Measurements from ENCODE around the gene NYNRIN. TPM values are rescaled to one million over a fixed set of nuclear protein-coding genes. Genes with fewer than 3 reads are reported as not detected.

NYNRIN gene
- total RNA-seq, 1 experiment from 2014 or later, result 16.6 TPM

- H3K9me3 Mint-ChIP-seq, result no peaks in the 10 kb centered on the region
- peaks cover 36% of the 10 kb centered on the region for H3K27me3 Mint-ChIP-seq (ENCODE audit: low read depth)
- no peak for DNase-seq (ENCODE audit: low spot score)
- ChIA-PET CTCF (interaction anchor here (1.9 to 11.4 kb wide), 3 partner anchors 9 to 88 kb away, joined by 4 to 518 read pairs (median 17); partner anchors contain the start of genes ADCY4 and RIPK3), POLR2A (no interaction called here)
- no peak overlapping the region for H3K4me3 Mint-ChIP-seq
- no peak for ATAC-seq
- H3K4me1 Mint-ChIP-seq, result peaks cover 8% of the 10 kb centered on the region
- H3K27ac Mint-ChIP-seq, result no peak overlapping the region
- TF ChIP-seq ZNF532 (CRISPR knock-in tag; IDR thresholded peaks at IDR 0.05; ENCODE audit: borderline replicate concordance) (no peak), MXD4 (CRISPR knock-in tag; IDR thresholded peaks at IDR 0.05; ENCODE audit: borderline replicate concordance) (no peak), ZNF263 (CRISPR knock-in tag; IDR thresholded peaks at IDR 0.05; ENCODE audit: low read depth) (no peak), PREB (CRISPR knock-in tag; IDR thresholded peaks at IDR 0.05; ENCODE audit: borderline replicate concordance) (no peak), NR3C1 (CRISPR knock-in tag; conservative IDR thresholded peaks at IDR 0.05; ENCODE audit: low read depth) (no peak), FOXP1 (CRISPR knock-in tag; IDR thresholded peaks at IDR 0.05; ENCODE audit: borderline replicate concordance) (no peak), ZBTB21 (CRISPR knock-in tag; IDR thresholded peaks at IDR 0.05; ENCODE audit: borderline replicate concordance) (no peak), ELF4 (CRISPR knock-in tag; IDR thresholded peaks at IDR 0.05; ENCODE audit: low read depth) (no peak), ZNF671 (CRISPR knock-in tag; IDR thresholded peaks at IDR 0.05) (no peak), SMAD4 (CRISPR knock-in tag; IDR thresholded peaks at IDR 0.05) (no peak)
- H3K36me3 Mint-ChIP-seq, result no peaks in the 10 kb centered on the region
Measured at GRCh38 chr14:24422261-24422660, 23.5 kb downstream of the NYNRIN start.

DNA sequence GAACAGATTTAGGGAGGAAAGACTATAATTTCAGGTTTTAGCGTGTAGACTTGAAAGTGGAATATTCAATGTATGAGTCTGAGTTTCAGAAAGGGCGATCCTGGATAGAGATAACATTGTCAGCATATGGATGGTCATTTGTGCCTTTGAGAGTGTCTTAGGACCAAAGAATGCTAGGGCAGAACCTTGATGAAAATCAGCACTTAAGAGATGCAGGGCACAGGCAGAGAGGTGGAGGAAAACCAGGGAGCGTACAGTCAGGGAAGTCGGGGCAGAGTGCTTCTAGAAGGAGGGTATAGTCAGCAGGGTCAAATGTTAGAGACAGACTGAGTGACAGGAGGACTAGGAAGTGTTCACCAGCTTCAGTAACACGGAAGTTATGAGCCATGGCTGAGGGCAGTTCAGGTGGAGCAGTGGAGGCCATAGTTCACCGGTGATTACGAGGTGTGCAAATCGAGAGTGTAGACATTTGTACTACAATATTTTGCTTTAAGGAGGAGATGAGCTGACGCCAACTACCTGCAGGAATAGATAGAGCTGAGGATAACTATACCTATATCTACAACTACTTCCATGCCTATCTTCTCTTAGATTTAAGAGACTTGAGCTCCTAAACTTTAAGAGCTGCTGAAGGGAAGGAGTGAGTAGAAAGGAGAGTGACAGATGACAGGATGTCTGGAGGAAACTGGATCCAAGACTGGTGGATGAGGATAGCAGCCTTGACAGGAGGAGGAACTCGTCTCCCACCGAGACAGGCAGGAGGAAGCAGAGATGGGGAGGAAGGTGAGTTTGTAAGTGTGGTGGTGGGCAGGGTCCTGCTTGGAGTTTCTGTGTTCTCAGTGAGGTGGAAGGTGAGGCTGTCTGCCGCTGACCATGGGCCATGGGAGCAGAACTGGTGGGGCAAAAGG, 24.1 kb downstream of the NYNRIN start:
- no peak for TF ChIP-seq ZNF263 (CRISPR knock-in tag; IDR thresholded peaks at IDR 0.05; ENCODE audit: low read depth)
- POLR2A ChIA-PET, result no interaction called here
- CTCF ChIA-PET, result interaction anchor here (1.7 to 11.4 kb wide), 4 partner anchors 9 to 89 kb away, joined by 4 to 518 read pairs (median 12); partner anchors contain the start of genes ADCY4 and RIPK3
- Mint-ChIP-seq H3K27me3 (ENCODE audit: low read depth) (peaks cover 36% of the 10 kb centered on the region), H3K9me3 (no peaks in the 10 kb centered on the region), H3K27ac (no peak overlapping the region), H3K4me3 (no peak overlapping the region), H3K36me3 (no peaks in the 10 kb centered on the region), H3K4me1 (peaks cover 11% of the 10 kb centered on the region)
- DNase-seq (ENCODE audit: low spot score), result no peak
- ATAC-seq, result no peak

- ChIA-PET CTCF (interaction anchor here (1.3 to 11.4 kb wide), 4 partner anchors 11 to 117 kb away, joined by 3 to 518 read pairs (median 6); partner anchors contain the start of genes ADCY4 and RIPK3), POLR2A (no interaction called here)
- H3K27me3 Mint-ChIP-seq (ENCODE audit: low read depth), result peaks cover 28% of the 10 kb centered on the region
- ATAC-seq (no peak), DNase-seq (ENCODE audit: low spot score) (no peak)
- H3K4me3 Mint-ChIP-seq, result no peak overlapping the region
- no peak overlapping the region for H3K27ac Mint-ChIP-seq
- H3K9me3 Mint-ChIP-seq, result no peaks in the 10 kb centered on the region
- H3K4me1 Mint-ChIP-seq, result peaks cover 19% of the 10 kb centered on the region
- H3K36me3 Mint-ChIP-seq, result no peaks in the 10 kb centered on the region
- TF ChIP-seq ZNF423 (CRISPR knock-in tag; IDR thresholded peaks at IDR 0.05), result no peak
- no peak for TF ChIP-seq ZNF219 (CRISPR knock-in tag; IDR thresholded peaks at IDR 0.05; ENCODE audit: borderline replicate concordance)
- TF ChIP-seq TEAD4 (CRISPR knock-in tag; IDR thresholded peaks at IDR 0.05), result no peak
- TF ChIP-seq, protein P1, sequence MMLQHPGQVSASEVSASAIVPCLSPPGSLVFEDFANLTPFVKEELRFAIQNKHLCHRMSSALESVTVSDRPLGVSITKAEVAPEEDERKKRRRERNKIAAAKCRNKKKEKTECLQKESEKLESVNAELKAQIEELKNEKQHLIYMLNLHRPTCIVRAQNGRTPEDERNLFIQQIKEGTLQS (CRISPR knock-in tag; conservative IDR thresholded peaks at IDR 0.05), result no peak
- no peak for TF ChIP-seq NFATC4 (CRISPR knock-in tag; IDR thresholded peaks at IDR 0.05)
- no peak for TF ChIP-seq ARID4B (CRISPR knock-in tag; IDR thresholded peaks at IDR 0.05; ENCODE audit: borderline replicate concordance)
- TF ChIP-seq, protein P2, sequence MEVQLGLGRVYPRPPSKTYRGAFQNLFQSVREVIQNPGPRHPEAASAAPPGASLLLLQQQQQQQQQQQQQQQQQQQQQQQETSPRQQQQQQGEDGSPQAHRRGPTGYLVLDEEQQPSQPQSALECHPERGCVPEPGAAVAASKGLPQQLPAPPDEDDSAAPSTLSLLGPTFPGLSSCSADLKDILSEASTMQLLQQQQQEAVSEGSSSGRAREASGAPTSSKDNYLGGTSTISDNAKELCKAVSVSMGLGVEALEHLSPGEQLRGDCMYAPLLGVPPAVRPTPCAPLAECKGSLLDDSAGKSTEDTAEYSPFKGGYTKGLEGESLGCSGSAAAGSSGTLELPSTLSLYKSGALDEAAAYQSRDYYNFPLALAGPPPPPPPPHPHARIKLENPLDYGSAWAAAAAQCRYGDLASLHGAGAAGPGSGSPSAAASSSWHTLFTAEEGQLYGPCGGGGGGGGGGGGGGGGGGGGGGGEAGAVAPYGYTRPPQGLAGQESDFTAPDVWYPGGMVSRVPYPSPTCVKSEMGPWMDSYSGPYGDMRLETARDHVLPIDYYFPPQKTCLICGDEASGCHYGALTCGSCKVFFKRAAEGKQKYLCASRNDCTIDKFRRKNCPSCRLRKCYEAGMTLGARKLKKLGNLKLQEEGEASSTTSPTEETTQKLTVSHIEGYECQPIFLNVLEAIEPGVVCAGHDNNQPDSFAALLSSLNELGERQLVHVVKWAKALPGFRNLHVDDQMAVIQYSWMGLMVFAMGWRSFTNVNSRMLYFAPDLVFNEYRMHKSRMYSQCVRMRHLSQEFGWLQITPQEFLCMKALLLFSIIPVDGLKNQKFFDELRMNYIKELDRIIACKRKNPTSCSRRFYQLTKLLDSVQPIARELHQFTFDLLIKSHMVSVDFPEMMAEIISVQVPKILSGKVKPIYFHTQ (CRISPR knock-in tag; IDR thresholded peaks at IDR 0.05), result no peak
- no peak for TF ChIP-seq NR3C1 (CRISPR knock-in tag; conservative IDR thresholded peaks at IDR 0.05; ENCODE audit: low read depth)
Measured at GRCh38 chr14:24425704-24426103, 26.9 kb downstream of the NYNRIN start.

Data from WTC11 (cell line).